Measurements from ENCODE around the gene RASAL1. TPM values are rescaled to one million over a fixed set of nuclear protein-coding genes. Genes with fewer than 3 reads are reported as not detected.

The RASAL1 gene
- total RNA-seq, 1 experiment from 2014 or later = 14.9 TPM

DNA sequence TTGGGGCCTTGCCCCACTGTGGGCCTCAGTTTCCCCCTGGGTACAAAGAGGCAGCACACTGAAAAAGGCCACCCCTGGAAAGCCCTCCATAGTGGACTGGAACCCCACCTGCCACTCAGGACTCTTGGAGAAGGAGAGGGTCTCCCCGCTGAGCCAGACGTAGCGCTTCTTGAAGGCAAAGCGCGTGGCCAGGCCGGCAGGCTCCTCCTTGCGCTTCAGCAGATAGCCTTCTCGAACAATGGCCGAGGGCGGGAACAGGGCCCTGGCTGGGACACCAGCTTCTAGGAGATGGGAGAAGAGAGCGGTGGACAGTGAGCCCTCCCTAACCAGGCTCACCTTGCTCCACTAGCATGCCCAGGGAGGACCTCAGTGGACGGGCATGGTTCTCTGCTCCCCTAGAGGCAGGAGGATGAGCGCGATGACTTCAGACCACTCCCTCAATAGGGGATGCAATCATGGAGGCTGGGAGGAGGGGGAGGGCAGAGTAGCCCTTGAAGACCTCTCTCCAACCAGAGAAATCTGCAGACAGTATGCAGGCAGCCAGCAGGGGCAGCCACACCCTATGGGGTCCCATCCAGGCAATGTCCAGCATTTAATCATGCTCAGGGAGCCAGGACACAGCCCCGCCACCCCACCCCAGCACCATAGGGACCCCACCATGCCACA, 29.8 kb downstream of the RASAL1 start:
- no peak overlapping the region for H3K4me2 ChIP-seq
- H4K20me1 ChIP-seq (ENCODE audit: insufficient read depth) = no peaks in the 10 kb centered on the region
- CTCF ChIA-PET = no interaction called here
- H3K4me1 ChIP-seq (replicated peaks; ENCODE audit: insufficient read depth) = no peaks in the 10 kb centered on the region
- DNase-seq = no peak
- no peaks in the 10 kb centered on the region for H3K79me2 ChIP-seq (ENCODE audit: low read depth)
- H3K27me3 ChIP-seq (ENCODE audit: insufficient read depth, low read depth) = no peaks in the 10 kb centered on the region
- intact Hi-C loops (cut with micrococcal nuclease; ENCODE audit: unreplicated experiment) = no loop called here
- H3F3A ChIP-seq (ENCODE audit: insufficient read depth, low read depth) = no peaks in the 10 kb centered on the region
- no peak overlapping the region for H3K27ac ChIP-seq
- H3K36me3 ChIP-seq (ENCODE audit: low read depth) = no peaks in the 10 kb centered on the region
- no peak overlapping the region for H3K4me3 ChIP-seq
- no peaks in the 10 kb centered on the region for H3K9me2 ChIP-seq (ENCODE audit: insufficient read depth)
- TF ChIP-seq EZH2 (IDR thresholded peaks at IDR 0.05; ENCODE audit: low read depth) = no peak
- TF ChIP-seq, protein P1, sequence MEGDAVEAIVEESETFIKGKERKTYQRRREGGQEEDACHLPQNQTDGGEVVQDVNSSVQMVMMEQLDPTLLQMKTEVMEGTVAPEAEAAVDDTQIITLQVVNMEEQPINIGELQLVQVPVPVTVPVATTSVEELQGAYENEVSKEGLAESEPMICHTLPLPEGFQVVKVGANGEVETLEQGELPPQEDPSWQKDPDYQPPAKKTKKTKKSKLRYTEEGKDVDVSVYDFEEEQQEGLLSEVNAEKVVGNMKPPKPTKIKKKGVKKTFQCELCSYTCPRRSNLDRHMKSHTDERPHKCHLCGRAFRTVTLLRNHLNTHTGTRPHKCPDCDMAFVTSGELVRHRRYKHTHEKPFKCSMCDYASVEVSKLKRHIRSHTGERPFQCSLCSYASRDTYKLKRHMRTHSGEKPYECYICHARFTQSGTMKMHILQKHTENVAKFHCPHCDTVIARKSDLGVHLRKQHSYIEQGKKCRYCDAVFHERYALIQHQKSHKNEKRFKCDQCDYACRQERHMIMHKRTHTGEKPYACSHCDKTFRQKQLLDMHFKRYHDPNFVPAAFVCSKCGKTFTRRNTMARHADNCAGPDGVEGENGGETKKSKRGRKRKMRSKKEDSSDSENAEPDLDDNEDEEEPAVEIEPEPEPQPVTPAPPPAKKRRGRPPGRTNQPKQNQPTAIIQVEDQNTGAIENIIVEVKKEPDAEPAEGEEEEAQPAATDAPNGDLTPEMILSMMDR (conservative IDR thresholded peaks at IDR 0.05) = no peak
- H2AFZ ChIP-seq = no peak overlapping the region
- no peaks in the 10 kb centered on the region for H3K9me3 ChIP-seq (ENCODE audit: insufficient read depth, low read depth)
- no TSS peak for BruUV-seq (replicated peaks)
- POLR2A ChIA-PET (ENCODE audit: unreplicated experiment) = no interaction called here

DNA sequence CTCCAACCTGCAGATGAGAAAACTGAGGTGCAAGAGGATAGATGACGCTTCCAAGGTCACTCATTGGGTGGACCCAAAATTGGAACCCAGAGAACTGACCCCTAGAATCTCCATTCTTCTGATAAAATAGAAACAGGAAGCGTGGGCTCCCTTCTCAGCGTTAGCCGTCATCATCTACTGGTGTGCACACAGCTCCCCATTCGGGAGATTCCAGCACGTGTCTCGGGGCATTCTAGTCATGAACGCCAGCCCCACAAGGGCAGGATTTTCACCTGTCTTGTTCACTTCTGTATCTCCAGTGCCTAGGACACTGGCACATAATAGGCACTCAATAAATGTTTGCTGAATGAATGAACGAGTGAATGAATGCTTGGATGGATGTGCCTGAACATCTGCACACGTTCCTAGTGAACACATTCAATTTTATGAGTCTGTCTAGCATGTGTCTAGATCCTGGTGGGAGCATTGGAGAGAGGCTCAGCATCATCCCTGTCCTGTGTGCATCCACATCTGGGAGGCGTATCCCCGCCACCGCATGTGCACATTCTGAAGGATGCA, 30.5 kb downstream of the RASAL1 start:
- POLR2A ChIA-PET (ENCODE audit: unreplicated experiment) = no interaction called here
- intact Hi-C loops (cut with micrococcal nuclease; ENCODE audit: unreplicated experiment) = no loop called here

DNA sequence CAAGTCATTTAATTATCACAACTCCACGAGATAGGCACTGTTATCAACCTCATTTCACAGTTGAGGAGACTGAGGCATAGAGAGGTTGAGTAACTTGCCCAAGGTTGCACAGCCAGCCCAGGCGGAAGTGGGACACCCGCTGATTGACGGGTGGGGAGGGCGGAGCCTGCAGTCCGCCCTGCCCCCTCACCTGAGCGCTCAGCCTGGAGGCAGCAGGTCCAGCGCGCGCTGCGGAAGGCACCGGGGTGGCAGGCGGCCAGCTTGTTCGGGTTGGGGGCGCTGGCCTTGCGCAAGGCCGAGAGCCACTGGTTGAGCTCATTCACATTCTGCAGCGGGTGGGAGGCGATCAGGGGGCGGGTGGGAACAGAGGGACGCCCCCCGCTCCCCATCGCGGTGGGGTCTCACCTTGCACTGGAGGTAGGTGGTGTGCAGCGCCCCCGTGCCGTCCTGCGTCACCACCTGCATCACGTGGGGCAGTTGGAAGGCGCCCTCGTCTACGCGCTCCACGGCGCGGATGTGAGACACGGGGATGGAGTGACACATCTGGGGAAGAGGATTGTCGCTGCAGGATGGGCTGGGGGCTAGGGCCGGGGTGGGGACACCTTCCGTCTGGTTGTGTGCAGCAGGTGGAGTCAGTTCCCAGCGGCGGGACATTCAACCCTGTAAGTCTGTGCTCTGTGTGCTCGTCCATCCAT, 31.7 kb downstream of the RASAL1 start:
- Histone ChIP-seq H3K4me3 (no peak overlapping the region), H3K27me3 (ENCODE audit: insufficient read depth, low read depth) (no peaks in the 10 kb centered on the region), H3K4me2 (no peak overlapping the region), H4K20me1 (ENCODE audit: insufficient read depth) (no peaks in the 10 kb centered on the region), H2AFZ (no peak overlapping the region), H3F3A (ENCODE audit: insufficient read depth, low read depth) (peaks cover 6% of the 10 kb centered on the region; the same call in 1 of the 2 replicates), H3K79me2 (ENCODE audit: low read depth) (no peaks in the 10 kb centered on the region), H3K4me1 (replicated peaks; ENCODE audit: insufficient read depth) (0 out of 2 replicates have a peak, but pooled peaks cover 1% of the 10 kb centered on the region), H3K27ac (no peak overlapping the region), H3K9me2 (ENCODE audit: insufficient read depth) (no peaks in the 10 kb centered on the region), H3K36me3 (ENCODE audit: low read depth) (0 out of 2 replicates have a peak, but pooled peaks cover 4% of the 10 kb centered on the region), H3K9me3 (ENCODE audit: insufficient read depth, low read depth) (no peaks in the 10 kb centered on the region)
- TF ChIP-seq, protein P1 (conservative IDR thresholded peaks at IDR 0.05) = no peak
- TF ChIP-seq EZH2 (IDR thresholded peaks at IDR 0.05; ENCODE audit: low read depth) = no peak
- CTCF ChIA-PET = interaction anchor here (0.6 kb wide), 2 partner anchors 45 to 49 kb away, joined by 6 to 7 read pairs; partner anchors contain the start of gene CFAP73
- BruUV-seq (replicated peaks) = no TSS peak
- POLR2A ChIA-PET (ENCODE audit: unreplicated experiment) = no interaction called here
- intact Hi-C loops (cut with micrococcal nuclease; ENCODE audit: unreplicated experiment) = no loop called here
- no peak for DNase-seq

More for the DNA sequence above, 30.5 kb downstream of the RASAL1 start:
- no peak overlapping the region for H3K27ac ChIP-seq
- H3K79me2 ChIP-seq (ENCODE audit: low read depth) = no peaks in the 10 kb centered on the region
- no peak for DNase-seq
- TF ChIP-seq, protein P1 (conservative IDR thresholded peaks at IDR 0.05) = no peak
- TF ChIP-seq EZH2 (IDR thresholded peaks at IDR 0.05; ENCODE audit: low read depth) = no peak
- no peaks in the 10 kb centered on the region for H3K27me3 ChIP-seq (ENCODE audit: insufficient read depth, low read depth)
- CTCF ChIA-PET = no interaction called here
- no peaks in the 10 kb centered on the region for H3K9me3 ChIP-seq (ENCODE audit: insufficient read depth, low read depth)
- no TSS peak for BruUV-seq (replicated peaks)
- H4K20me1 ChIP-seq (ENCODE audit: insufficient read depth) = no peaks in the 10 kb centered on the region
- H3K4me2 ChIP-seq = no peak overlapping the region
- no peaks in the 10 kb centered on the region for H3F3A ChIP-seq (ENCODE audit: insufficient read depth, low read depth)
- no peaks in the 10 kb centered on the region for H3K9me2 ChIP-seq (ENCODE audit: insufficient read depth)
- H2AFZ ChIP-seq = no peak overlapping the region
- no peaks in the 10 kb centered on the region for H3K4me1 ChIP-seq (replicated peaks; ENCODE audit: insufficient read depth)
- no peaks in the 10 kb centered on the region for H3K36me3 ChIP-seq (ENCODE audit: low read depth)
- H3K4me3 ChIP-seq = no peak overlapping the region

Measured in PC-9 (cell line).